HG02970 (cell line): ENCODE data around the gene FAM50A.

Experiments
- ATAC-seq: cut with Tn5 transposase; IDR thresholded peaks from one replicate; pipeline ENCODE4 v1.9.1; 2021; ENCODE audit warnings: mild to moderate bottlenecking, moderate library complexity, moderate number of reproducible peaks; ENCODE audit not compliant: unreplicated experiment, low FRiP score

Gene FAM50A

DNA sequence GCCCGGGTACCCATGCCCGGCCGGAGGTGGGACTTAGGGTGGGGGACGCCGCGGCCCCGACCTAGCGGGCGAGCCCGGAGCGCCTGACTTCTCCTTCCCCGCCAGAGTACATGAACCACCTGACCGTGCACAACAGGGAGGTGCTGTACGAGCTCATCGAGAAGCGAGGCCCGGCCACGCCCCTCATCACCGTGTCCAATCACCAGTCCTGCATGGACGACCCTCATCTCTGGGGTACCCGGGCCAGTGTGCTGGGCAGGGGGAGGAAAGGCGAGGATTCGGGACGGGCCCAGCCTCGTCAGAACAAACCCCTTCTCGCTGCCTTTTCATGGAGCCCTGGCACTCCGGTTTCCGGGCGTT, 32.0 kb upstream of the FAM50A start:
- no peak for ATAC-seq

DNA sequence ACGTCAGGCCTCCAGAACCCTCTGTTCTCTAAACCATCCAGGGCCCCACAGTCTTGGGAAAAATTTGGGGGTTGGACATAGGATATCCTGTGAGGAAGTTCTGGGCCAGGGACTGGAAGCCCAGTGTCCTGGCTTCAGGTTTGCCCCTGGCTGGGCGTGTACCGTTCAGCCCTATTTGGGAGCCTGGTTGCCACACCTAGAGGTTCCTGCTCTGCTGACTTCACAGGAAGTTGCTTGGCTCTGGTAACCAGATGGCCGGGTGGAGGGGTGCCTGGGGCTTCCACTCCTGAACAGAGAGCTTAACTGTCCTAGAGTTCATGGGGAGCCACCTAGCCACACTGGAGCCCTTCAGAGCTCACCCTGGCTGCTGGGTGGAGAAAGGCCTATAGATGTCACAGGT, 31.5 kb upstream of the FAM50A start:
- no peak for ATAC-seq

DNA sequence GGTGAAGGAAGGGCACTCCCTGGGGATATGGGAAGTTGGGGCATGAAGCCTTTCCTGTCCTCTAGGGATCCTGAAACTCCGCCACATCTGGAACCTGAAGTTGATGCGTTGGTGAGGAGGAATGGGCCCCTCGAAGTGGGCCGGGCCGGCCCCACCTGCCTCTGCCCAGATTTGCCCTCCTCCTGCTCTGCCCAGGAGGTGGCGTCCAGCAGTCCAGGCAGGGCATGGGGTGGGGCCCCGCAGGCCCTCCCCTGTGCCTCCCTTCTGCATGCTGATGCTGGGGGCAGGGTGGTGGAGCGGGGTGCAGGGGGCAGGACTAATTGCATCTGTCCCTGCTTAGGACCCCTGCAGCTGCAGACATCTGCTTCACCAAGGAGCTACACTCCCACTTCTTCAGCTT, 30.8 kb upstream of the FAM50A start:
- no peak for ATAC-seq

DNA sequence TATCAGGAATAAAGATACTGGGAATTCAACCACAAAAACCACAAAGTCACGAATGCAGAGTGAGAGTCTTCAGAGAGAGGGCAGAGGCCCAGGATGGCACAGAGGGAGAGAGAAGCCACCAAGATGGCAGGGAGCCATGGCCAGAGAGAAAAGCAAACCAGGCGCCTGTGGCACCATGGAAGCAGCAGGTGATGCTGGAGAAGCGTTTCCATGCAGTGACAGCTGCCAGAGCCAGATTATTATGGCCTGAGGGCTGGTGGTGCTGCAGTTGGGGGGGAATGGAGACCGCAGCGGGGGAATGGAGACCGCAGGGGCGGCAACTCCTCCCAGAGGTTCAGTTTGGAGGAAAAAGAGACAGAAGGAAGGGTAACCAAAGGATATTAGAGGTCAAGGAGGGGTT, 26.8 kb upstream of the FAM50A start:
- no peak for ATAC-seq

DNA sequence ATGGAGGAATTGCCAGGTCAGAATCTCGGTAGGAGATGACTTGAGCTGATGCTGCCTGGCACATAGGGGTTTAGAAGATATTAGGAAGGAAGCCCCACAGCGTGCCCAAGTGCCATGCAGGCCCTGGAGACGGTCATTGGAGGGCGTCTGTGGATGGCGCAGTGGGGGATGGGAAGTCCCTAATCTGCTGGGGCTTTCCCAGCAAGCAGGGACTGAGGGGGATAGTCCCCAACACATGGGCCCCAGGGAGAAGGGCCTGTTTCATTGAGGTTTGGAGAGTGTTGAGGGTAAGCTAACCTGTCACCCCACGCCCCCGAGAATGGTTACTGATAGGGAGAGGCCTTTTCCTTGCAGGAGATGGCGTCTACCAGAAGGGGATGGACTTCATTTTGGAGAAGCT, 24.8 kb upstream of the FAM50A start:
- ATAC-seq = no peak

DNA sequence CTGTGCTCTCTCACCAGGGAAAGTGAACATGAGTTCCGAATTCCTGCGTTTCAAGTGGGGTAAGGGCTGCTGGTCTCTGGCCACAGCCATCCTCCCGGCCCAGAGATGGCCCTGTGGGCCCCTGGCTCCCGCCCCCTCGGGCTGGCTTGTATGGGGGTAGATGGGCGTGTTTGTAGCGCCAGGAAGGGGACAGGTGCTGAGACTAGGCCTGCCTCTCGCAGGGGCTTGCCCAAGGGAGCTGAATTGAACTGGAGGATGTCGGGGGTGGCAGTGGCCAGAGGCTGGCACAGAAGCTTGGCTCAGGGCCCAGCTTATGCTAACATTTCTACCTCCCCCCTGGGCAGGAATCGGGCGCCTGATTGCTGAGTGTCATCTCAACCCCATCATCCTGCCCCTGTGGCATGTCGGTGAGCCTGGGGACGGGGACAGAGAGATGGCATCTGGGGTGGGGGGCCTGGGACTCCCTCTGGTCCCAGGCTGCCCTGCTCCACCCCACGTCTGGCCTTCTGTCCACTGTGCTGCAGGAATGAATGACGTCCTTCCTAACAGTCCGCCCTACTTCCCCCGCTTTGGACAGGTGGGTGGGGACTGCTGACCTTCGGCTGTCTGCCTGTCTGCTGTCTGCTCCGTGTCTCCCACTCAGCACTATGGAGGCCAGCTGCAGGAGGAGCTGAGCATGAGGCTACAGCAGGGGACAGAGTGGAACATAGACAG, 24.1 kb upstream of the FAM50A start:
- ATAC-seq = no peak

DNA sequence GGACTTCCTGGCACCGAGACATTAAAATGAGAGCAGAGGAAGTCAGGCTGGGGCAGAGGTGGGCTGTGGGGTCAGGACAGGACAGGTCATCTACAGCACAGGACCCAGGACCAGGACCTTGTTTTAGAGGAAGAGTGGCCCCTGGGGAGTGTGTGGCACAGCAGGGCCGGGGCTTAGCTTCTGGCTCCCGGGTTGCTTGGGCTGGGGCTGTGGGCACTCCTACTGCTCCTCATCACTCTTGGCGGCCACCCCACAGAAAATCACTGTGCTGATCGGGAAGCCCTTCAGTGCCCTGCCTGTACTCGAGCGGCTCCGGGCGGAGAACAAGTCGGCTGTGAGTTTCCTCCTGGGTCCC, 23.6 kb upstream of the FAM50A start:
- no peak for ATAC-seq

DNA sequence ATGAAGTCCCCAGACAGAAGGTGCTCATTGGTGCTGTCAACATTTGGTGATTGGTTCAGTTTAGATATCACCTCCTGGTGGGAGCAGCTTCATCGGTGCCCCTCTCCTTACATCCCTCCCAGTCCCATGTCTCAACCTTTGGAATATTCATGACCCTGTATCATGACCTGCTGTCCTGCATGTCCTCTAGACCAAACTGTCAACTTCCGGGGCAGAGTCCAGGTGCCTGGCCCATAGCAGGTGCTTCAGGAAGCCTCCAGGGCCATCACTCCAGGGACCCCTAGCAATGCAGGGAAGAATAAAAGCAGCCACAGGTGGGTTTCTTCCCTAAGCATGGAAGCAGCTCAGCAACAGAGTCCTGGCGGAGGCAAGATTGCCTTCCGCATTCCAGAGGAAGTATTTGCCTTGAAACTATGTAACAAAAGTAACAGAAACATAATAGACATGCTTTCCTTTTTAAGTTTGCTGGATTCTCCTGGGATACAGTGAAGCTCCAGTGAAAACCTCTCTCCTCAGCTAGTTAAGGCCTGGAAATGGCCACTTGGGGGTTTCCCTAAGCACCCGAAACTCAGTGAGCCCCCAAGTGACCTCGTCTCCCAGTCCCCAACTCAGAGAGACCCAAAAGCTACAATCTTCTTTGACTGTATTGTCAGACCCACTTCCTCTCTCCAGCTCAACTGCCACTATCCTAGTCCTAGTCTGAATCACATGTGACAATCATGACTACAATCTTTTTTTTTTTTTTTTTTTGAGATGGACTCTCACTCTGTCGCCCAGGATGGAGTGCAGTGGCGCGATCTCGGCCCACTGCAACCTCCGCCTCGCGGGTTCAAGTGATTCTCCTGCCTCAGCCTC, 16.8 kb upstream of the FAM50A start:
- no peak for ATAC-seq

DNA sequence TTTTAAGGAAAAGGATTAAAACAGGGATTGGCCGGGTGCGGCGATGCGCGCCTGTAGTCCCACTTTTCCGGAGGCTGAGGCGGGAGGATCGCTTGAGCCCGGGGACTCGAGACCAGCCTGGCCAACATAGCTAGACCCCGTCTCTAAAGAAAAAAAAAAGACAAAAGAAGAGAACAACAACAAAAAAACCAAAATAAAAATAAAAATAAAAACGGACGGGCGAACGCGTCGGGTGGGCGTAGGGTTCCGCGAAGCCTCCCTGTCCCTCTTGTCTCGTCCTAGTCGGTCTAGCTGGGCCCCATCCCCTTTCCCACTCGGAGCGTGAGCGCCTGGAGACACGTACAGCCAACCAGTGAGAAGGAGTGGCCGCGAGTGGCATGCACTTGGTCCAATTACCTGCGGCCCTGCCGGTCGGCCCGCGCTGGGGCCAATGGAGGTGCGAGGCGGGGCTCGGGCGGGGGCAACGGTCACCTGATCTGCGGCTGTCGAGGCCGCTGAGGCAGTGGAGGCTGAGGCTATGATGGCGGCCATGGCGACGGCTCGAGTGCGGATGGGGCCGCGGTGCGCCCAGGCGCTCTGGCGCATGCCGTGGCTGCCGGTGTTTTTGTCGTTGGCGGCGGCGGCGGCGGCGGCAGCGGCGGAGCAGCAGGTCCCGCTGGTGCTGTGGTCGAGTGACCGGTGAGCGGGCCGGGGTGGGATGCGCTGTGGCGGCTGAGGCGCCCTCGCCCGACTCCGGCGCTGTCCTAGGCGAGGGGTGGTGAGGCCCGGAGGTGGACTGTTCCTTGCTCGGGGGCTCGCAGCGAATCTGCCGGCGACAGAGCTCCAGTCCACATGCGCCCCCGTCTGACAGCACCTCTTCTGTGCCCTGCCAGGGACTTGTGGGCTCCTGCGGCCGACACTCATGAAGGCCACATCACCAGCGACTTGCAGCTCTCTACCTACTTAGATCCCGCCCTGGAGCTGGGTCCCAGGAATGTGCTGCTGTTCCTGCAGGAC, 15.5 kb upstream of the FAM50A start, which contains the start of gene ATP6AP1:
TSS of gene ATP6AP1 (plus strand) at position 502 of the 996 bp plus-strand sequence. CDS start at position 518, 16 bp downstream.
- peak; percentile 93 for ATAC-seq

DNA sequence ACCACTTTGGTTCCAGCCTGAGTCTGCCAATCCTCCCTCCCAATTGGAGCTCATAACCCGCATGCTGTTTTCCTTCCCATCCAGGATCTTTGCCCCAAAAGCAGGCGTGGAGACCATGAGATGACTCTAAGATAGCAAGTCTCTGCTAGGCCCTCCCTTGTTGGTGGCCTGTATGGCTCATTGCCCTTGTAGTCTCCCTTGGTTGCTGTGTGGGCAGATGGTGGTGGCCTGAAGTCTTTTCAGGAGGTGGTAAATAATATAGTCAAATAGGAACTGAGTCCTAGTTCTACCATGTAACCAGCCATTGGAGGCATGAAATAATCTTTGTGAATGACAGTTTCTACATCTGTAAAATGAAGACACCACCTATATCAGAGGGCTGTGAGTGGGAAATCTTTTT, 14.2 kb upstream of the FAM50A start:
- ATAC-seq = no peak

DNA sequence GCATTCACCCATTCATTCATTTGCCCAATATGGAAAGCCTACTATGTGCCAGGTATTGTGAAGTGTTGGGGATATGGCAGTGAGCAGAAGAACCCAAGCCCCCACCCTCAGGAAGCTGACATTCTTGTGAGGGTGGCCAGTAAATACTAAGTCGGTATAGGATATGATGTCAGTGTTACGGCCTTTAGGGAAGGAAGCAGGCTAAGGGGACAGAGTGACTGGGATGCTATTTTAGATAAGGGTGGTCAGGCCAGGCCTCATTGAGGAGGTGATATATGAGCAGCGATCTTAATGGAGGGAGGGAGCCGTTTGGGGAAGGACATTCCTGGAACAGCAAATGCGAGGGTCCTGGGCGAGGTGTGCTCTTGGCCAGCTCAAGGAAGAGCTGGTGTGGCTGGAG, 13.5 kb upstream of the FAM50A start:
- no peak for ATAC-seq

DNA sequence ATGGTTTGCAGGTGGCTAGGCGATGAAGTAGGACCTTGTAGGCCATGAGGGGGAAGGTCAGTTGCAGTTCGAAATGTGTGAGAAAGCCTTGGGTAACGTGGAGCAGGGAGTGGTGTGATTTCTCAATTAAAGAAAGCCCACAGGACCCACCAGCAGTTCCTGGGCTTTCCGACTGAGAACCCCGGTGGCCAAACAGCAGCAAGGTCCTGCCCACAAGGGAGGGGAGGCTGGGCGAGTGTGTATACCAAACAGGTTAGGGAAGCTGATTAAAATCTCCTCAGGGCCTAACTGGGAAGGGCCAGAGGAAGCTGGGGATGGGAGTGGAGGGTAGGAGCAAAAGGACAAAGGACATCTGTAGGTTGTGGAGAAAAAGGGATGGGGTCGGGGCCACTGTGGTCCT, 13.0 kb upstream of the FAM50A start:
- ATAC-seq = no peak

DNA sequence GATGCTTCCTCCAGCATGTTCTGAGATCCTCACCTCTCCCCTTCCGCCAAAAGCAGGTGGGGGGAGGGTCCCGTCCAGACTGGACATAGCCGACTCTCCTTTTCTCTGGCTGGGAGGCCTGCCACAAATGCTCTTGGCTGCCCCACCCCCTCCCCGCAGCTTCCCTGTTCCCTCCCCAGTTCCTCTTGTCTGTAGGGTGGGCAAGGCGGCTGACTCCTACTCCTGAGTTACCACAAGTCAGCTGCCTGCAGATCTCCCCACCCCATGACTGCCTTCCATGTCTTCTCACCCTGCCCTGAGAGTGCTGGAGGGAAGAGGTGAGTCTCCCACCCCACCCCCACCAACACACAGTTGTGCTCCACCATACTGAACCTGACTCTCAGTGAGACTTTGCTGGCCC, 12.6 kb upstream of the FAM50A start:
- ATAC-seq = no peak

DNA sequence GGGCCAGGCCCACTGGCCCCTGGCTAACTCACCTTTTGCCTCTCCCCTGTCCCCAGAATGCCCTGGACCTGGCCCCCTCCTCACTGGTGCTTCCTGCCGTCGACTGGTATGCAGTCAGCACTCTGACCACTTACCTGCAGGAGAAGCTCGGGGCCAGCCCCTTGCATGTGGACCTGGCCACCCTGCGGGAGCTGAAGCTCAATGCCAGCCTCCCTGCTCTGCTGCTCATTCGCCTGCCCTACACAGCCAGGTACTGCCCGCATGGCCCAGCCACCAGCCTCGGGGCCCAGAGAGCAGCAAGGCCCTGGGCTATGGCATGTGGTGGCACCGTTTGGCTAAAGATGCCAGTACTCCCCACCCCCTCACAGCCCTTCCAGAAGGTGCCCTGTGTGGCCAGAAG, 11.7 kb upstream of the FAM50A start:
- ATAC-seq = no peak

DNA sequence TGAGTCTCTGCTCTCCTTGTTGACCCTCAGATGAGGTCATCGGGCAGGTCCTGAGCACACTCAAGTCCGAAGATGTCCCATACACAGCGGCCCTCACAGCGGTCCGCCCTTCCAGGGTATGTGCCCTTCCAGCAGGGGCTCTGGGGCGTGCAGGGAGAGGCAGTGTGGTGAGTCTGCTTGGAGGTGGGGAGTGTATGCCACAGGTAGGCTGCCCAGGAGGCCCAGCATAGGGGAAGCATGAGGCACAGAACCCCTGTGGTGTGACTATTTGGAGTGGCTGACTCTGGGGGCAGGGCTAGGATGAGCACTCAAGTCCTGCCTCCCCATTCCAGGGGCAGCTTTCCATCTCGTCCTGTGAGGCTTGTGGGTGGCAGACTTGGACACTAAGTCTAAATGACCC, 10.3 kb upstream of the FAM50A start:
- no peak for ATAC-seq

DNA sequence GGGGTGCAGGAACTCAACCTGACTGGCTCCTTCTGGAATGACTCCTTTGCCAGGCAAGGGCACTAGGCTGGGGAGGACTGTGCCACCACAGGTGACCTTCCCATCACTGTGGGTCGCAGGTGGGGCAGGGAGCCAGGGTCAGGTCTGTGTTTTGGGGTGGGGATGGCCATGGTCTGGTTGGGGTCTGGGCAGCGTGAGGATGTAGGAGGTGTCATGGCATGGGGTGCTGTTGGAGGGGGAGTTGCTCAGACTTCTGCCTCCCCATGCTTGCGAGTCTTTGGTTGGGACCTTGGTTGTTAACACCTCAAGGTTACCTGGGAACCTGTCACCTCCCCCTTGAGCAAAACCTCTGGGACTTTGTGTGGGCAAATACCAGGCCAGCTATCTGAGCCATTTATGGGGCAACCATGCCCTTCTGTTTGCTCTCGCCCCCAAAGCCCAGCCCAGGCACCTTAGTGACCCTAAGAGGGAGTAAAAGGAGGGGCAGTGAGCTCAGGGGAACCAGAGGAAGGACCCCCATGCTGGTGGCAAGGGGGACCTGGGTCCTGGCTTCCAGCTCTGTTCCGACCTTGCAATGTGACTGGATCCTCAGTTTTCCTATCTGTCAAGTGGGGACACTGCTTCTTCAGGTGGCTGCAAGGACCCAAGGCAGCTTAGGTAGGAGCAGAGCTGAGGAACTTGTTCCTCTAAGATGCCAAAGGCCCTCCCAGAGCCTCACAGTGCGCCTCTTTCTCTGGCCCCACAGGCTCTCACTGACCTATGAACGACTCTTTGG, 9.4 kb upstream of the FAM50A start:
- ATAC-seq = no peak

DNA sequence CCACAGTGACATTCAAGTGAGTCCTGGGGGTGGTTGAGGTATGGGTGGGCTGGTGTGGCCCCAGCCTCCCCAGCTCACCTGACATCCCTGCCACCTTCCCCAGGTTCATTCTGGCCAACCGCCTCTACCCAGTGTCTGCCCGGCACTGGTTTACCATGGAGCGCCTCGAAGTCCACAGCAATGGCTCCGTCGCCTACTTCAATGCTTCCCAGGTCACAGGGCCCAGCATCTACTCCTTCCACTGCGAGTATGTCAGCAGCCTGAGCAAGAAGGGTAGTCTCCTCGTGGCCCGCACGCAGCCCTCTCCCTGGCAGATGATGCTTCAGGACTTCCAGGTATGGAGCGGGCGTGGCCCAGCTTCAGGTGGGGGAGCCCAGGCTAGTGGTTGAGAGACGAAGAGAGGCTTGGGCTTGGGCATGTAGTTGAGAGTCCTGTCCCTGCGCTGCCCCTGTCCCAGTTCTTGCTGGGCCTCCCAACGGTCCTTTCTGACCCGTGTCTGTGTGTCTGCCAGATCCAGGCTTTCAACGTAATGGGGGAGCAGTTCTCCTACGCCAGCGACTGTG, 8.7 kb upstream of the FAM50A start:
- ATAC-seq = no peak

DNA sequence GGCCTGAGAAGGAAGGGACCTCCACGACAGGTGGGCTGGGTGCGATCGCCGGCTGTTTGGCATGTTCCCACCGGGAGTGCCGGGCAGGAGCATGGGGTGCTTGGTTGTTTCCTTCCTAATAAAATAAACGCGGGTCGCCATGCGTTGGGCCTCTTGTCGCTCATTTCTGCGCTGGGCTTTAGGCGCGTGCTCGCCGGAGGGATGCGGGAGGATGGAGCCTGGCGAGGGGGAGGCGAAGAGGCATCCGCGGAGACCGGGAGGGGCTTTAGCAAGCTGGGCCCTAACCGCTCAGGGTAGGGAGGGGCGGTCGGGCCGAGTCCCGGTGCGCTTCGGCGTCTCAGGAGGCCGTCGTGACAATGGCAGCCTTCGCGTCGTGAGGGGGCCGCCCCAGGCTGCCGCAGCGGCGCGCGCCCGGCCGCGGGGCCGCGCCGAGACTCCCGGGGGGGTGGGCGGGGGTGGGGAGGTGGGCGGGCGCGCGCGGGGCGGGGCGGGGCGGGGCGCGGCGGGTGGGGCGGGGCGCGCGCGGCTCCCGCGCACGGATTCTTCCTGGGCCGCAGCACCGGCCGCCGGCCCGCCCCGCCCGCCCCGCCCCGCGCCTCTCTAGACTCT, 7.5 kb upstream of the FAM50A start:
- ATAC-seq = peak; percentile 26

DNA sequence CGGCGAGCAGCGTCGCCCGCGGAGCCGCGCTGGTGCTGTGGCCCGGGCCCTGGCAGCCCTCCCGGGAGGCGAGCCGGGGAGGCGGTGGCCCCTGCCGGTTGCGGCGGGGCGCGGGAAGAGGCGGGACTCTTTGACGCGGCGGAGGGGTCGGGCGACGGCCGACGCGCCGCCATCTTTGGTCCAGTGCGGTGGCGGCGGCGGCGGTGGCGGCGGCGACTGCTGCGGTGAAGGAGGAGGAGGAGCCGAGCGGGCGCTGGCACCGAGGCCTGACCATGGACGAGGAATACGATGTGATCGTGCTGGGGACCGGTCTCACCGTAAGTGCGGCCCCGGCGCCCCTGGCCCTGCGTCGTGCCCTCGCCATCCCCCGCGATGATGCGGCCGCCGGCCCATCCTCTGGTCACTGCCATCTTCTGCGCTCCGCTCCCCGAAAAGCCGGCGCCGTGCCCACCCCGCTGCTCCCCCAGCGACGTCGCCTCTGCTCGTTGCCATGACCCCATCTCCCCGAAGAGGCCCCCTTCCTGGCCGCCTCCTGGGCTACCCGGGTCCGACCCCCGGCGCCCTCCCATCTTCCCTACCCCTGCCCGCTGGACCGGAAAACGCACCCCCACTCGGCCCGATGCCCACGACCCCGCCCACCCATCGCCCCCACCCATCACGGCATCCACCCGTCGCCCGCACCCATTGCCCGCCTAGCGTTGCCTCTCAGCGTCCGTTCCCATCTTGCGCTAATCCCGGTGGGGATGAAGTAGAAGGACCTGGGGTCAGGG, 6.8 kb upstream of the FAM50A start, which contains the start of gene GDI1:
TSS of gene GDI1 (plus strand) at position 172 of the 770 bp plus-strand sequence. CDS start at position 273, 101 bp downstream.
- peak; percentile 44 for ATAC-seq
